ENCODE measurements around the gene LHFPL2.

- no peak for TF ChIP-seq GATA2 (IDR thresholded peaks at IDR 0.05; ENCODE audit: low read depth, low read length)
- no peak for TF ChIP-seq GATA3 (IDR thresholded peaks at IDR 0.05; ENCODE audit: low read depth, low read length)
Observed at GRCh38 chr5:78649211-78649695, 681 bp upstream of the LHFPL2 start.

Measured in SH-SY5Y (cell line).